GM19468 (cell line): ENCODE data around the gene ZDHHC22.

Source experiments
- ATAC-seq: cut with Tn5 transposase; IDR thresholded peaks from one replicate; pipeline ENCODE4 v1.9.1; 2021; ENCODE audit warnings: mild to moderate bottlenecking, moderate library complexity, moderate number of reproducible peaks; ENCODE audit not compliant: unreplicated experiment; ENCODE audit errors: extremely low read depth

The ZDHHC22 gene

DNA sequence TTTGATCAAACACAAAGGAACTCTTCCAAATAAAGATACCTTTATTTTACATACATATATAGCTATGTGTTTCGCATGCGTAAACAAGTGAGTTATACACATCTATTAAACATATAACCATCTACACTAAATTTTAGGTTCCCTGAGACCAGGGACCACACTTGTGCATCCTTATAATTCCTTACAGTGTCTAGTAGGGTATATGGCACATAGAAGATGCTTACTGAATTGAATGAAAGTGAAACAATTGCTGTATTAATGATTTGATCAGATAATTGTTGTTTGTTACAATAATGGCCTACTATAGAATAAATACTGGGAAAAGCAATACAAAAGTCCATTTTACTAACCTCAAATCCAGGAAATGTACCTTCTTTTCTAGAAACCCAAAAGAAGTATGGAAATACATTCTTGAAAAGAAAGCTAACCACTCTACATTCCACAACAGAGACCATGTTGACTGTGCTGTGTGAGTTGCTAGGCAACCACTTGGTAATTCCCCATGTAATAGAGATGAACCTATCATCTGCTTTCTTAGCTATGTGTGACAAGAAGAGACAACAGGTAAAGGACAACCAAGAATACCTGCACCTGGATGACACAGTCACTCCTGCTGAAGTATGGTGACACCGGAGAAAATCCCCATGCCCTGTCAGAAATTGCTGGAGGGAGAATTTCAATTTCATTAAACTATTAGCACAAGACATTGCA, 55.4 kb downstream of the ZDHHC22 start:
- peak; percentile 53 for ATAC-seq

DNA sequence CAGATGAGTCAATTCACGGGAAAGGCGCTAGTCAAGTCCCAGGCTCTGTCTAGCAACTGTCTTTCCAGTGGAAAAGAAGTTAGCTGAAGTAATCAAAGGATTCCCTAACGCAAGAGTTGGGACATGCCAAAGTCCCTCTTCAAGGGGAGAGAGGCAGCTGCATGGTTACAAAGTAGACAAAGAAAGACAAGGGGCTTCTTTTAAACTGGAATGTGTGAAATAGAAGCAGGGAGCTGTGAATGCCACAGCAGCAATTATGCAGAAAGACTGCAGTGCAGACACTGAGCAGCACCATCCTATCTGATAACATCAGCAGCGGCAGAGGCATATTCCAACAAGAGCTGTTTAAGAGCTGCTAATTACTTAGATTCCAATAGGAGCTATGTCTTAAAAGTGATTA, 56.1 kb downstream of the ZDHHC22 start:
- no peak for ATAC-seq

DNA sequence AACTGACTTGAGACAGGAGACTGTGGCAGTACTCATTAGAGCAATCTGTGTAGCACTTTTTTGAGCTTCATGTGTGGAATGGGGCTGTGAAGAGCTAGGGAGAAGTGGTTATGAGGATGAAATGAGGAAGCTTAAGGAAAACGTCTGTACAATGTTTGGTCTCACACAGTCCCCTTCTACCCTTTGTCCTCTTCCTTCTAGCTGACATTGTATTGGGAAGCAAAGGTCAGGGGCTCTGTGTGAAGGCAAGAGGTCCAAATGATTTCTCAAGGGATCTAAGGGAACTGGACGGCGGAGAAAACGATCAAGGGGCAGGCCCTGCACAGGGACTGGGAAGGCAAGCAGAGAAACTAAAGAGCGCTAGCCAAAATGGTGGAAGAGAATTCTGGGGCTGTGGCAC, 56.6 kb downstream of the ZDHHC22 start:
- ATAC-seq = no peak

DNA sequence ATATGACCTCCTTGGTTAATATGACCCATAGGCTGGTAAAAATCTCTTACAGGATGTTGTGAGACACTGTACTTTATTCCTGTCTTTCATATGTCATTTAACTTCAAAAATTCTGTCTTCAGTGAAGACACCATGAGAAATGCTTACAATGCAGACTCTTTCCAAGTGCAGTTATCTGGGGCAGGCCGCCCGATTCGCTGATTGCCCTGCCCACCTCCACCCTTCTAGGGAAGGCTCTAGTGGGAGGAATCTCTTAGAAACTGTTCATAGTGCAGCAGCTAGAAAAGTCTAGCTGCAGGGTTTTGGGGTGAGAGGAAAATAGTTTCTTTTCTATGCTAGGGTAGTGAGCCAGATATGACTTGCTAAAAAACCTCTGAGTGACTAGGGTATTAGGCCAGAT, 58.5 kb downstream of the ZDHHC22 start:
- ATAC-seq = no peak

DNA sequence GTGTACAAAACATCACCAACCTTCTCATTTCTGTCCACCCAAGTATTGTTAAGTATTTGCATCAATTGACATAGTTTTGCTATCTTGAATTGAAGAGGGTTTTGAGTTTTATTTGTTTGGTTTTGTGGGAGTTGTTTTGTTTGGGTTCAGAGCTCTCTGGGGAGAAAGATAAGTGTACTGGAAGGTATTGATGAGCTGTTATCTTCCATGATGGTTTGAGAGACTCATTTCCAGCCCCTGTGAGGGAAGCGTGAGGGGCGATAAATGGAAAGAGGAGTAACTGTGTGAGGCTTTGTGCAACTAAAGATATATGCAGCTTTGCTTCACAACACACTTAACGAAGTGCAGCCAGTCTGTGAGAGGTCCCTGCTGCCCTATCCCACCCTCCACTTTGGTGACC, 59.2 kb downstream of the ZDHHC22 start:
- no peak for ATAC-seq
